SK-N-SH (cell line): ENCODE data around the gene CRISPLD2. TPM values are rescaled to one million over a fixed set of nuclear protein-coding genes. Genes with fewer than 3 reads are reported as not detected.

ENCODE experiments used
- CTCF ChIA-PET: fragments of 300-600, 350-600 bp; formaldehyde crosslinking; extraction: SDS; loops from one replicate; lab custom pipeline; 2021; lab: Yijun Ruan, JAX
- POLR2A ChIA-PET: fragments of 350-600 bp; sonication (Branson Sonifier 250); formaldehyde crosslinking; extraction: SDS; loops from one replicate; lab custom pipeline; 2020; ENCODE audit warnings: antibody characterized with exemption, inconsistent platforms; lab: Yijun Ruan, JAX
- DNase-seq: peaks from one replicate; pipeline ENCODE4 v3.0.0; 2012
- H2AFZ ChIP-seq: fragments of 200-600 bp; sonication (generic); 2 replicates; pipeline ENCODE4 v1.8.1; 2016; ENCODE audit warnings: antibody characterized with exemption, mild to moderate bottlenecking, low read depth
- H3F3A ChIP-seq: fragments of 200-600 bp; sonication (generic); replicated peaks from 2 replicates; pipeline ENCODE3; 2016; ENCODE audit warnings: antibody characterized with exemption, mild to moderate bottlenecking; ENCODE audit not compliant: insufficient read depth
- H3K27ac ChIP-seq, 2 experiments: fragments of 200-500 bp in 1 of 2; fragments of 200-600 bp in 1 of 2; sonication (Bioruptor generic) in 1 of 2; sonication (generic), shearing (Covaris generic) in 1 of 2; 2 replicates each; pipeline versions ENCODE4 v1.5.1 to v1.6.1; 2014 to 2016; ENCODE audit warnings: low read depth in 2 of 2, inconsistent platforms in 1 of 2, low read length in 1 of 2, mild to moderate bottlenecking in 1 of 2, mixed read lengths in 1 of 2
- H3K27me3 ChIP-seq: fragments of 200-600 bp; sonication (generic), shearing (Covaris generic); 2 replicates; pipeline ENCODE4 v1.6.1; 2016; ENCODE audit warnings: mixed run types; ENCODE audit not compliant: insufficient read depth
- H3K36me3 ChIP-seq, 2 experiments: fragments of 200-500 bp in 1 of 2; fragments of 200-600 bp in 1 of 2; sonication (Bioruptor generic) in 1 of 2; sonication (generic) in 1 of 2; replicated peaks in 1 of 2; 2 replicates each; pipeline versions ENCODE3 to v1.5.1; 2014 to 2016; ENCODE audit warnings: low read length in 1 of 2, mild to moderate bottlenecking in 1 of 2; ENCODE audit not compliant: insufficient read depth in 2 of 2, control insufficient read depth in 1 of 2
- H3K4me1 ChIP-seq, 2 experiments: fragments of 200-500 bp in 1 of 2; fragments of 200-600 bp in 1 of 2; sonication (Bioruptor generic) in 1 of 2; sonication (generic), shearing (Covaris generic) in 1 of 2; 2 replicates each; pipeline versions ENCODE4 v1.5.1 to v1.6.1; 2014 to 2016; ENCODE audit warnings: low read depth in 1 of 2, low read length in 1 of 2, mixed run types in 1 of 2; ENCODE audit not compliant: insufficient read depth in 2 of 2, control insufficient read depth in 1 of 2
- H3K4me2 ChIP-seq: fragments of 200-600 bp; sonication (generic), shearing (Covaris generic); 2 replicates; pipeline ENCODE4 v1.6.1; 2017; ENCODE audit warnings: mixed run types
- H3K4me3 ChIP-seq, 2 experiments: fragments of 200-500 bp in 1 of 2; fragments of 200-600 bp in 1 of 2; sonication (Bioruptor generic) in 1 of 2; sonication (generic), shearing (Covaris generic) in 1 of 2; 2 replicates each; pipeline versions ENCODE4 v1.5.1 to v1.8.1; 2014 to 2016; ENCODE audit warnings: low read depth in 2 of 2, inconsistent platforms in 1 of 2, low read length in 1 of 2, mild to moderate bottlenecking in 1 of 2, mixed read lengths in 1 of 2, moderate library complexity in 1 of 2
- H3K79me2 ChIP-seq: fragments of 200-600 bp; sonication (generic); 2 replicates; pipeline ENCODE4 v1.8.1; 2017; ENCODE audit warnings: mild to moderate bottlenecking; ENCODE audit not compliant: insufficient read depth
- H3K9ac ChIP-seq: fragments of 200-600 bp; sonication (generic); 2 replicates; pipeline ENCODE4 v1.6.1; 2017; ENCODE audit warnings: mixed run types
- H3K9me2 ChIP-seq: fragments of 200-600 bp; sonication (generic); 2 replicates; pipeline ENCODE4 v1.6.1; 2017; ENCODE audit warnings: mixed run types
- H3K9me3 ChIP-seq: fragments of 200-600 bp; sonication (generic); 2 replicates; pipeline ENCODE4 v1.6.1; 2017; ENCODE audit warnings: mixed run types, mild to moderate bottlenecking, moderate library complexity
- H4K20me1 ChIP-seq: fragments of 200-600 bp; sonication (generic); 2 replicates; pipeline ENCODE4 v1.6.1; 2017; ENCODE audit warnings: mild to moderate bottlenecking, mixed run types; ENCODE audit not compliant: insufficient read depth
- ELF1 ChIP-seq: IDR thresholded peaks from 2 replicates; pipeline ENCODE4 v1.4.0; 2012
- EP300 ChIP-seq, 2 experiments: IDR thresholded peaks; 2 replicates each; pipeline versions ENCODE4 v1.4.0 to v1.6.1; 2012; ENCODE audit warnings: borderline replicate concordance in 1 of 2, low read depth in 1 of 2, low read length in 1 of 2
- FOXM1 ChIP-seq: IDR thresholded peaks from 2 replicates; pipeline ENCODE4 v1.4.0; 2012; ENCODE audit warnings: low read depth, mild to moderate bottlenecking
- JUND ChIP-seq: IDR thresholded peaks from 2 replicates; pipeline ENCODE4 v1.4.0; 2012
- MXI1 ChIP-seq: IDR thresholded peaks from 2 replicates; pipeline ENCODE4 v1.6.1; 2012; ENCODE audit warnings: mild to moderate bottlenecking, low read depth, low read length, improper control_type of control experiment
- NFIC ChIP-seq: IDR thresholded peaks from 2 replicates; pipeline ENCODE4 v1.4.0; 2012; ENCODE audit warnings: borderline replicate concordance
- POLR2AphosphoS5 ChIP-seq: IDR thresholded peaks from 2 replicates; pipeline ENCODE4 v1.6.1; 2012; ENCODE audit warnings: low read depth, low read length
- RAD21 ChIP-seq: IDR thresholded peaks from 2 replicates; pipeline ENCODE4 v1.6.1; 2012; ENCODE audit warnings: mild to moderate bottlenecking, low read length
- RCOR1 ChIP-seq: fragments of 150-350 bp; IDR thresholded peaks from 2 replicates; pipeline ENCODE4 v1.6.1; 2017; ENCODE audit warnings: antibody characterized with exemption, low read length
- RXRA ChIP-seq: IDR thresholded peaks from 2 replicates; pipeline ENCODE4 v1.4.0; 2012; ENCODE audit warnings: low read depth, mild to moderate bottlenecking, borderline replicate concordance
- TAF1 ChIP-seq: IDR thresholded peaks from 2 replicates; pipeline ENCODE4 v1.6.1; 2012; ENCODE audit warnings: low read depth, mild to moderate bottlenecking, low read length, moderate library complexity, borderline replicate concordance
- YY1 ChIP-seq: IDR thresholded peaks from 2 replicates; pipeline ENCODE4 v1.4.0; 2012; ENCODE audit warnings: low read depth, mild to moderate bottlenecking
- WGBS: methylation state at CpG from one replicate; pipeline ENCODE4 v1.1.6; 2017; ENCODE audit warnings: low lambda C conversion rate; 5-methylcytosine and 5-hydroxymethylcytosine counted together
- polyA plus RNA-seq, 3 experiments: library from polyadenylated mRNA; depleted of rRNA; stranded (reverse); fragments of >200 nt; gene quantifications; 2 replicates each; pipeline ENCODE4 v1.2.3, GENCODE V29; 2012
- TF ChIP-seq, protein P1 (sequence below): fragments of 200-600 bp; sonication (generic); IDR thresholded peaks from 2 replicates; pipeline ENCODE4 v1.6.1; 2017; ENCODE audit warnings: antibody characterized with exemption, mild to moderate bottlenecking, moderate library complexity
- TF ChIP-seq, protein P2 (sequence below): IDR thresholded peaks from 2 replicates; pipeline ENCODE4 v1.4.0; 2012; ENCODE audit warnings: low read depth, borderline replicate concordance
- TF ChIP-seq, protein P3 (sequence below): fragments of 150-350 bp; IDR thresholded peaks from 2 replicates; pipeline ENCODE4 v1.6.1; 2017; ENCODE audit warnings: antibody characterized with exemption, low read length, low read depth, borderline replicate concordance
- TF ChIP-seq, protein P4 (sequence below): IDR thresholded peaks from 2 replicates; pipeline ENCODE4 v1.4.0; 2012; ENCODE audit warnings: low read depth

CRISPLD2 gene
- polyA plus RNA-seq, 1 of the 3 experiments (the other 2 are of a cell fraction) = 6.3 TPM

DNA sequence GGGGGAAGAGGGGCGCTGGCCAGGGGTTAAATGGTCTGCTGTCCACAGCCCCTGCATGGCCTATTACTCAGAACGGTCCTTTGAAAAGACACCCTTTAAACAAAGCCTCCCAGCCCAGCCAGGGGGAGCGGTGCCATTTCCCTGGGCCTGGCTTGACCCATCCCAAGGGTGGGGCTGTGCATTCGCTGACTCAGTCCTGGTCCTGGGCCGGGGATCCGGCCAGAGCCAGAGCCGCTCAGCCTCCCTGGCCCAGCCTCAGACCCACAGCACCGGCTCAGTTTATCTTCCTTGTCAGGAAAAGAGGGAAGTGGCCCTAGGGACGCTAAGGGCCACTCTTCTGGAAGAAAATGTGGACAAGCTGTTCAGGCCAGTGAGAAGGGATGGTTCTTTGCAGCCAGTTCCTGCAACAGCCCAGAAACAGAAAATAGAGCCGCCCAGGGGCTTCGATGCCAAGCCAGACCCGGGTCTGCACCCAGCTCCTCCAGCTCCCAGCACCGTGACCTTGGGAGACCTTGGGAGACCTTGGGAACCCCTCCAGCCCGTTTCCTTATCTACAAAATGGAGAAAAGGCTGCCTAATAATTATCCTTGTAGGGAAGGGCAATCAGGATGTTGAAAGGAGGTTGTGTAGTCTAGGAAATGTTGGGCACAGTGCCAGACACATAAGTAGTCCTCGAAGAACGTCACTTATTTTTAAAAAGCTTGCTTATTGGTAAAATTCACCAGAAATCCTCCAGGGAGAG is 109.1 kb downstream of the CRISPLD2 start:
- DNase-seq = no peak
- no peaks in the 10 kb centered on the region for H4K20me1 ChIP-seq
- no peaks in the 10 kb centered on the region for H3K79me2 ChIP-seq
- no peaks in the 10 kb centered on the region for H3K36me3 ChIP-seq
- H3K9me3 ChIP-seq = no peaks in the 10 kb centered on the region
- peaks cover 0 to 10% of the 10 kb centered on the region in 2 experiments; a peak in 1 of 4 replicates for H3K4me1 ChIP-seq
- H3K4me2 ChIP-seq = no peak overlapping the region
- 79% methylated on average over 10 of the region's 16 CpGs for WGBS
- H3K27me3 ChIP-seq = no peaks in the 10 kb centered on the region
- POLR2A ChIA-PET = no interaction called here
- H3K27ac ChIP-seq = no peak overlapping the region
- H3K4me3 ChIP-seq = no peak overlapping the region
- no peaks in the 10 kb centered on the region for H3K9me2 ChIP-seq
- no peaks in the 10 kb centered on the region for H3F3A ChIP-seq
- TF ChIP-seq ELF1 = no peak
- no peak for TF ChIP-seq FOXM1
- no peak for TF ChIP-seq TAF1
- TF ChIP-seq NFIC = no peak
- no peak for TF ChIP-seq RCOR1
- H2AFZ ChIP-seq = no peak overlapping the region
- no peak overlapping the region for H3K9ac ChIP-seq
- CTCF ChIA-PET = interaction anchor here (0.9 to 1.6 kb wide), 5 partner anchors 23 to 175 kb away, joined by 3 to 5 read pairs (median 3); no protein-coding TSS in a partner anchor

DNA sequence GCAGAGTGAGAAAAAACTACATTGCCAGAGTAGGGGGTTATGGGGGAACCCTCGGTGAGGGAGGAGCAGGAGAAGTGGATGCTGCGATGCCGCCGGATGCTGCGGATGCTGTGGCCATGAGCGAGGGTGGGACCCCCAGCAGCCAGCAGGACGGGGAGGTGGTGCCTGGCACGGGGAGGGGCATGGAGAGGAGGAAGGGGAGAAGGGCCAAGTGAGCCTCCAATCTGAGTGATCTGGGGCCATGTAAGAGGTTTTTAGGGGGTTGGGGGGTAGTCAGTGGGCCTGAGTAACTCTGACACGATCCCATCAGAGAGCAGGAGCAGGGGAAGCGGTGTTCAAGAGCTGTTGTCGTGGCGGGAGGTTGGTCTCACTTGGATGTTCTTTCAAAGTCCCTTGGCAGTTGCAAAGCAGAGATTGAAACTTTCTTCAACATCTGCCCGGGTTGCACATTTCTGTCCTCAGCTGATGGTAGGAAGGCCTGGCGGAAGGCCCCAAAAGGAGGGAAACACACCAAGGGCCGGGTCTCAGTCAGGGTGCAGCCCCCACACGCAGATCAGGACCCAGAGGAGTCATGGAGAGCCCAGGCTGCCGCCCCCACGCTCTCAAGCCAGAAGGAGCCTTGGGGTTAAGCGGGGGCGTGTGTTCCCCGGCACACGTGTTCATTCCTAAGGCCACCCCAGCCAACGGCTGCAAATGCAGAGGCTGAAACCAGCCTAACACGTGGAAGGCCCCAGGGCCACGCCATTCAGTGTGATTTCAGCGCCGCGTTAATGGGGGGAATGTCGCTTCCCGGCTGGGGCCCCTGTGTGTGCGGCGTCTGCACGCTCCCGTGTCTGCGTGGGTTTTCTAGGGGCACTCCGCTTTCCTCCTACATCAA is 109.9 kb downstream of the CRISPLD2 start:
- no peak for TF ChIP-seq NFIC
- no peak for TF ChIP-seq RAD21
- TF ChIP-seq RXRA = no peak
- TF ChIP-seq YY1 = no peak
- TF ChIP-seq MXI1 = no peak
- TF ChIP-seq, protein P1, sequence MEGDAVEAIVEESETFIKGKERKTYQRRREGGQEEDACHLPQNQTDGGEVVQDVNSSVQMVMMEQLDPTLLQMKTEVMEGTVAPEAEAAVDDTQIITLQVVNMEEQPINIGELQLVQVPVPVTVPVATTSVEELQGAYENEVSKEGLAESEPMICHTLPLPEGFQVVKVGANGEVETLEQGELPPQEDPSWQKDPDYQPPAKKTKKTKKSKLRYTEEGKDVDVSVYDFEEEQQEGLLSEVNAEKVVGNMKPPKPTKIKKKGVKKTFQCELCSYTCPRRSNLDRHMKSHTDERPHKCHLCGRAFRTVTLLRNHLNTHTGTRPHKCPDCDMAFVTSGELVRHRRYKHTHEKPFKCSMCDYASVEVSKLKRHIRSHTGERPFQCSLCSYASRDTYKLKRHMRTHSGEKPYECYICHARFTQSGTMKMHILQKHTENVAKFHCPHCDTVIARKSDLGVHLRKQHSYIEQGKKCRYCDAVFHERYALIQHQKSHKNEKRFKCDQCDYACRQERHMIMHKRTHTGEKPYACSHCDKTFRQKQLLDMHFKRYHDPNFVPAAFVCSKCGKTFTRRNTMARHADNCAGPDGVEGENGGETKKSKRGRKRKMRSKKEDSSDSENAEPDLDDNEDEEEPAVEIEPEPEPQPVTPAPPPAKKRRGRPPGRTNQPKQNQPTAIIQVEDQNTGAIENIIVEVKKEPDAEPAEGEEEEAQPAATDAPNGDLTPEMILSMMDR = no peak
- TF ChIP-seq RCOR1 = no peak
- TF ChIP-seq, protein P2, sequence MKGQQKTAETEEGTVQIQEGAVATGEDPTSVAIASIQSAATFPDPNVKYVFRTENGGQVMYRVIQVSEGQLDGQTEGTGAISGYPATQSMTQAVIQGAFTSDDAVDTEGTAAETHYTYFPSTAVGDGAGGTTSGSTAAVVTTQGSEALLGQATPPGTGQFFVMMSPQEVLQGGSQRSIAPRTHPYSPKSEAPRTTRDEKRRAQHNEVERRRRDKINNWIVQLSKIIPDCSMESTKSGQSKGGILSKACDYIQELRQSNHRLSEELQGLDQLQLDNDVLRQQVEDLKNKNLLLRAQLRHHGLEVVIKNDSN = no peak
- no peak for TF ChIP-seq JUND
- TF ChIP-seq EP300 (IDR thresholded peaks at IDR 0.05; ENCODE audit: borderline replicate concordance in 1 of 2, low read depth in 1 of 2, low read length in 1 of 2) = no peak
- no peak for TF ChIP-seq POLR2AphosphoS5
- TF ChIP-seq, protein P3, sequence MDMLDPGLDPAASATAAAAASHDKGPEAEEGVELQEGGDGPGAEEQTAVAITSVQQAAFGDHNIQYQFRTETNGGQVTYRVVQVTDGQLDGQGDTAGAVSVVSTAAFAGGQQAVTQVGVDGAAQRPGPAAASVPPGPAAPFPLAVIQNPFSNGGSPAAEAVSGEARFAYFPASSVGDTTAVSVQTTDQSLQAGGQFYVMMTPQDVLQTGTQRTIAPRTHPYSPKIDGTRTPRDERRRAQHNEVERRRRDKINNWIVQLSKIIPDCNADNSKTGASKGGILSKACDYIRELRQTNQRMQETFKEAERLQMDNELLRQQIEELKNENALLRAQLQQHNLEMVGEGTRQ = no peak
- TF ChIP-seq, protein P4, sequence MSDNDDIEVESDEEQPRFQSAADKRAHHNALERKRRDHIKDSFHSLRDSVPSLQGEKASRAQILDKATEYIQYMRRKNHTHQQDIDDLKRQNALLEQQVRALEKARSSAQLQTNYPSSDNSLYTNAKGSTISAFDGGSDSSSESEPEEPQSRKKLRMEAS = no peak
- H3K4me3 ChIP-seq = no peak overlapping the region
- no peaks in the 10 kb centered on the region for H3K27me3 ChIP-seq
- H4K20me1 ChIP-seq = no peaks in the 10 kb centered on the region
- H3K79me2 ChIP-seq = no peaks in the 10 kb centered on the region
- no peaks in the 10 kb centered on the region for H3F3A ChIP-seq
- DNase-seq = no peak
- ChIA-PET POLR2A (no interaction called here), CTCF (interaction anchor here (0.9 to 1.6 kb wide), 4 partner anchors 23 to 175 kb away, joined by 3 to 4 read pairs (median 3); no protein-coding TSS in a partner anchor)
- no peak overlapping the region for H3K4me2 ChIP-seq
- WGBS = 89% methylated on average over 32 of the region's 36 CpGs
- peaks cover 0 to 16% of the 10 kb centered on the region in 2 experiments; a peak in 1 of 4 replicates for H3K4me1 ChIP-seq
- H3K27ac ChIP-seq = no peak overlapping the region
- H2AFZ ChIP-seq = no peak overlapping the region
- no peaks in the 10 kb centered on the region for H3K9me2 ChIP-seq
- H3K36me3 ChIP-seq = no peaks in the 10 kb centered on the region
- H3K9ac ChIP-seq = no peak overlapping the region
- no peaks in the 10 kb centered on the region for H3K9me3 ChIP-seq
